ENCODE measurements around the gene UBE2G2.
"Not testable (repeated sequence)": the region's sequence is repeated elsewhere in the genome, so short reads cannot be mapped to it uniquely, and the experiment has no call there.

UBE2G2 gene

GRCh38 chr21:44835647-44835973 is 34.0 kb upstream of the UBE2G2 start:
- DNase-seq: no peak

GRCh38 chr21:44834951-44835646 is 33.5 kb upstream of the UBE2G2 start:
- DNase-seq: no peak

GRCh38 chr21:44834231-44834950 is 32.8 kb upstream of the UBE2G2 start:
- DNase-seq: no peak

GRCh38 chr21:44833663-44834062 is 32.0 kb upstream of the UBE2G2 start:
- DNase-seq: no peak

GRCh38 chr21:44832516-44833255 is 31.1 kb upstream of the UBE2G2 start:
- DNase-seq: not testable (repeated sequence)

- DNase-seq: no peak
These were observed 29.7 kb upstream of the UBE2G2 start for GRCh38 chr21:44831227-44831860.

GRCh38 chr21:44829507-44830092 is 28.0 kb upstream of the UBE2G2 start:
- DNase-seq: no peak

GRCh38 chr21:44828362-44829056 is 26.9 kb upstream of the UBE2G2 start:
- DNase-seq: no peak

- no peak for DNase-seq
These were observed 21.6 kb upstream of the UBE2G2 start for GRCh38 chr21:44823179-44823660.

- DNase-seq: no peak
These were observed 21.0 kb upstream of the UBE2G2 start for GRCh38 chr21:44822484-44823178.

GRCh38 chr21:44820851-44821250 is 19.2 kb upstream of the UBE2G2 start:
- no peak for DNase-seq

- no peak for DNase-seq
These were observed 17.9 kb upstream of the UBE2G2 start for GRCh38 chr21:44819283-44820243.

- DNase-seq: no peak
These were observed 17.0 kb upstream of the UBE2G2 start for GRCh38 chr21:44818640-44819011.

- DNase-seq: peak; percentile 24
These were observed 16.5 kb upstream of the UBE2G2 start, which contains the start of gene SUMO3 for GRCh38 chr21:44817914-44818639. Gene SUMO3 (minus strand): TSS chr21:44818062. CDS start chr21:44817968, 94 bp downstream.

- DNase-seq: peak; percentile 58
These were observed 15.9 kb upstream of the UBE2G2 start for GRCh38 chr21:44817506-44817880.

- no peak for DNase-seq
These were observed 15.3 kb upstream of the UBE2G2 start for GRCh38 chr21:44816761-44817505.

- no peak for DNase-seq
These were observed 14.4 kb upstream of the UBE2G2 start for GRCh38 chr21:44815852-44816628.

- DNase-seq: no peak
These were observed 13.6 kb upstream of the UBE2G2 start for GRCh38 chr21:44815225-44815624.
